ENCODE data around the gene TNIK.

- TF ChIP-seq ESRRA (IDR thresholded peaks at IDR 0.05; ENCODE audit: low read length): no peak
- no peak for TF ChIP-seq POLR2A (IDR thresholded peaks at IDR 0.05; ENCODE audit: low read depth, low read length)
- no peak for TF ChIP-seq CTCF (IDR thresholded peaks at IDR 0.05 in 2 of 3, conservative IDR thresholded peaks at IDR 0.05 in 1 of 3; ENCODE audit: control insufficient read depth in 2 of 3, extremely low read depth in 1 of 3, insufficient read depth in 1 of 3, low read depth in 3 of 3, low read length in 3 of 3)
- no peak for TF ChIP-seq RCOR1 (conservative IDR thresholded peaks at IDR 0.05; ENCODE audit: low read depth, low read length)
- peak; percentile 56; the same call in 1 of the 2 replicates for TF ChIP-seq MTA2 (IDR thresholded peaks at IDR 0.05; ENCODE audit: low read depth)
- TF ChIP-seq FOXM1 (IDR thresholded peaks at IDR 0.05; ENCODE audit: low read depth, low read length): no peak
- no peak for TF ChIP-seq JUND (IDR thresholded peaks at IDR 0.05; ENCODE audit: low read depth, low read length)
- TF ChIP-seq USF1 (IDR thresholded peaks at IDR 0.05; ENCODE audit: borderline replicate concordance, extremely low read length, insufficient read depth, low read depth, low read length): no peak
- TF ChIP-seq POLR2AphosphoS2 (IDR thresholded peaks at IDR 0.05; ENCODE audit: low read depth, low read length): no peak
These were observed 174.9 kb downstream of the TNIK start for GRCh38 chr3:171285287-171285686.

Measured in GM12878 (cell line).